CD14-positive monocyte (primary cell): ENCODE measurements around the gene PRRX2. TPM values are rescaled to one million over a fixed set of nuclear protein-coding genes. Genes with fewer than 3 reads are reported as not detected.

ENCODE experiments used
- DNase-seq, 3 donors: peaks; one replicate each; pipeline ENCODE4 v3.0.0-alpha.2; 2011 to 2022
- H2AFZ ChIP-seq: 2 replicates; pipeline ENCODE4 v1.6.0; 2012; ENCODE audit warnings: mild to moderate bottlenecking, low read depth, low read length, inconsistent platforms; ENCODE audit not compliant: insufficient read depth, poor library complexity, severe bottlenecking
- H3K27ac ChIP-seq, 2 donors: 1 replicate in 1 of 2; 2 replicates in 1 of 2; pipeline ENCODE4 v1.5.1; 2012 to 2013; ENCODE audit warnings: low read length in 2 of 2, control low read depth in 1 of 2, inconsistent platforms in 1 of 2, low read depth in 1 of 2, mild to moderate bottlenecking in 1 of 2
- H3K27me3 ChIP-seq, 2 donors: one replicate each; pipeline versions ENCODE4 v1.6.0 to v1.6.1; 2011 to 2013; ENCODE audit warnings: low read length in 2 of 2; ENCODE audit not compliant: control insufficient read depth in 2 of 2, insufficient read depth in 2 of 2
- H3K36me3 ChIP-seq, 2 donors: replicated peaks in 1 of 2; 1 replicate in 1 of 2; 2 replicates in 1 of 2; pipeline versions ENCODE4 v1.5.1 to v1.6.1; 2012 to 2013; ENCODE audit warnings: low read length in 2 of 2, control low read depth in 1 of 2, inconsistent platforms in 1 of 2, mild to moderate bottlenecking in 1 of 2; ENCODE audit not compliant: insufficient read depth in 2 of 2, control insufficient read depth in 1 of 2
- H3K4me1 ChIP-seq, 2 donors: 1 replicate in 1 of 2; 2 replicates in 1 of 2; pipeline versions ENCODE4 v1.5.1 to v1.6.1; 2012 to 2013; ENCODE audit warnings: low read length in 2 of 2, control low read depth in 1 of 2, inconsistent platforms in 1 of 2, mild to moderate bottlenecking in 1 of 2, moderate library complexity in 1 of 2; ENCODE audit not compliant: insufficient read depth in 2 of 2, control insufficient read depth in 1 of 2
- H3K4me2 ChIP-seq: replicated peaks from 2 replicates; pipeline ENCODE3; 2012; ENCODE audit warnings: low read length, moderate library complexity, mild to moderate bottlenecking; ENCODE audit not compliant: poor library complexity, severe bottlenecking; ENCODE audit errors: extremely low read depth
- H3K4me3 ChIP-seq, 3 experiments: fragments of 200-600 bp in 1 of 3; sonication (generic) in 1 of 3; replicated peaks in 1 of 3; 1 replicate in 2 of 3; 2 replicates in 1 of 3; pipeline ENCODE4 v1.5.1; 2011 to 2013; ENCODE audit warnings: low read length in 3 of 3, mild to moderate bottlenecking in 3 of 3, control low read depth in 2 of 3, low read depth in 2 of 3, inconsistent platforms in 1 of 3, moderate library complexity in 1 of 3
- H3K79me2 ChIP-seq: 2 replicates; pipeline ENCODE4 v1.6.0; 2012; ENCODE audit warnings: mild to moderate bottlenecking, control low read depth, inconsistent platforms, low read length, moderate library complexity; ENCODE audit not compliant: insufficient read depth
- H3K9ac ChIP-seq: 2 replicates; pipeline ENCODE4 v1.6.0; 2017; ENCODE audit warnings: low read length, mild to moderate bottlenecking; ENCODE audit not compliant: insufficient read depth, poor library complexity, severe bottlenecking
- H3K9me3 ChIP-seq, 2 donors: replicated peaks in 1 of 2; 1 replicate in 1 of 2; 2 replicates in 1 of 2; pipeline versions ENCODE4 v1.5.1 to v1.6.1; 2012 to 2013; ENCODE audit warnings: low read length in 2 of 2, control low read depth in 1 of 2; ENCODE audit not compliant: control insufficient read depth in 1 of 2, insufficient read depth in 1 of 2
- H4K20me1 ChIP-seq: 2 replicates; pipeline ENCODE4 v1.6.0; 2012; ENCODE audit warnings: mild to moderate bottlenecking, low read length, control low read depth, moderate library complexity; ENCODE audit not compliant: insufficient read depth
- H3K27ac Mint-ChIP-seq, 7 donors: one replicate each; pipeline ENCODE4 v1.8.0; 2020; ENCODE audit warnings: mild to moderate bottlenecking in 7 of 7, mixed read lengths in 7 of 7, moderate library complexity in 6 of 7, inconsistent platforms in 2 of 7
- H3K27me3 Mint-ChIP-seq, 3 donors: one replicate each; pipeline ENCODE4 v1.8.0; 2021 to 2022; ENCODE audit warnings: low read depth in 3 of 3, mild to moderate bottlenecking in 3 of 3, mixed read lengths in 3 of 3, moderate library complexity in 3 of 3, inconsistent platforms in 1 of 3
- H3K36me3 Mint-ChIP-seq, 2 donors: one replicate each; pipeline ENCODE4 v1.8.0; 2020; ENCODE audit warnings: mixed read lengths in 2 of 2, inconsistent platforms in 1 of 2, mild to moderate bottlenecking in 1 of 2
- H3K4me1 Mint-ChIP-seq: one replicate; pipeline ENCODE4 v1.8.0; 2020; ENCODE audit warnings: mild to moderate bottlenecking, mixed read lengths
- H3K4me3 Mint-ChIP-seq, 2 donors: one replicate each; pipeline ENCODE4 v1.8.0; 2020; ENCODE audit warnings: mild to moderate bottlenecking in 2 of 2, mixed read lengths in 2 of 2, moderate library complexity in 1 of 2
- H3K9me3 Mint-ChIP-seq, 7 donors: one replicate each; pipeline ENCODE4 v1.8.0; 2020 to 2022; ENCODE audit warnings: mixed read lengths in 7 of 7, mild to moderate bottlenecking in 6 of 7, moderate library complexity in 6 of 7, inconsistent platforms in 2 of 7
- WGBS: methylation state at CpG from one replicate; pipeline ENCODE4 v1.1.5; 2013; ENCODE audit warnings: missing lambda C conversion rate; ENCODE audit not compliant: insufficient coverage; 5-methylcytosine and 5-hydroxymethylcytosine counted together
- intact Hi-C, 2 donors: fragments of 100-400 bp; cut with micrococcal nuclease; formaldehyde crosslinking; loops; one replicate each; pipeline versions ENCODE4 v1.15.0 to v1.15.1; 2023
- polyA plus RNA-seq, 3 donors: library from polyadenylated mRNA; depleted of rRNA in 1 of 3; unstranded in 2 of 3; stranded (reverse) in 1 of 3; fragments of 300-500 nt in 2 of 3; fragments of >200 nt in 1 of 3; fragmentation: Illumina TruSeq in 2 of 3; gene quantifications; 1 replicate in 2 of 3; 2 replicates in 1 of 3; pipeline ENCODE4 v1.2.3, GENCODE V29; 2012 to 2021
- TF ChIP-seq, protein P1 (sequence below): fragments of 200-600 bp; IDR thresholded peaks from one replicate; pipeline ENCODE4 v1.8.0; 2022; ENCODE audit warnings: antibody characterized with exemption, mild to moderate bottlenecking

Gene PRRX2
- polyA plus RNA-seq, 3 donors: not detected

DNA sequence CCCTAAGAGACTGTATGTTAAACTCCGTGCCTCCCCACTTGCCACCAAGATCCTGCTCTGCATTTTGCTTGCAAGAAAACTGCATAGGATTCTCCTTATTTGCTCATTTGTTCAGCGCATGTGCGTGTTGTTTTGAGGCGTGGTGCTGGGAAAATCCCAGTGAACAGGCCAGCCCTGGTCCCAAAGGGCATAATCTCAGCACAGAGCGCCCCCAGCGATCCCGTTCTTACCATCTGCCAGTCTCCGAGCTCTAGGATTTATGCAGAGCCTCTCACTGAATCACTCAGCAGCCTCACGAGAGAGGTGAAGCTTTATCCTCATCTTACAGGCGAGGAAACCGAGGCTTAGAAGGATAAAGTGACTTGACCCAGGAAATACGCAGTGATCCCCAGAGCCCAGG is 11.5 kb downstream of the PRRX2 start:
- no peaks in the 10 kb centered on the region for H3K36me3 ChIP-seq
- intact Hi-C loops: no loop called here
- WGBS: 95% methylated on average over 9 of the region's 12 CpGs
- H3K4me1 ChIP-seq: no peaks in the 10 kb centered on the region
- H3K9me3 ChIP-seq: no peaks in the 10 kb centered on the region
- H3K4me2 ChIP-seq: no peak overlapping the region
- no peaks in the 10 kb centered on the region for H3K27me3 ChIP-seq
- H3K27ac ChIP-seq: no peak overlapping the region
- no peak for DNase-seq
- Mint-ChIP-seq H3K27ac (no peak overlapping the region), H3K4me1 (no peaks in the 10 kb centered on the region), H3K4me3 (no peak overlapping the region), H3K9me3 (peaks cover 0 to 3% (median 0%) of the 10 kb centered on the region in 7 donors), H3K27me3 (peaks cover 10 to 20% (median 18%) of the 10 kb centered on the region in 3 donors), H3K36me3 (no peaks in the 10 kb centered on the region)
- no peak overlapping the region for H2AFZ ChIP-seq
- no peaks in the 10 kb centered on the region for H3K79me2 ChIP-seq
- TF ChIP-seq, protein P1, sequence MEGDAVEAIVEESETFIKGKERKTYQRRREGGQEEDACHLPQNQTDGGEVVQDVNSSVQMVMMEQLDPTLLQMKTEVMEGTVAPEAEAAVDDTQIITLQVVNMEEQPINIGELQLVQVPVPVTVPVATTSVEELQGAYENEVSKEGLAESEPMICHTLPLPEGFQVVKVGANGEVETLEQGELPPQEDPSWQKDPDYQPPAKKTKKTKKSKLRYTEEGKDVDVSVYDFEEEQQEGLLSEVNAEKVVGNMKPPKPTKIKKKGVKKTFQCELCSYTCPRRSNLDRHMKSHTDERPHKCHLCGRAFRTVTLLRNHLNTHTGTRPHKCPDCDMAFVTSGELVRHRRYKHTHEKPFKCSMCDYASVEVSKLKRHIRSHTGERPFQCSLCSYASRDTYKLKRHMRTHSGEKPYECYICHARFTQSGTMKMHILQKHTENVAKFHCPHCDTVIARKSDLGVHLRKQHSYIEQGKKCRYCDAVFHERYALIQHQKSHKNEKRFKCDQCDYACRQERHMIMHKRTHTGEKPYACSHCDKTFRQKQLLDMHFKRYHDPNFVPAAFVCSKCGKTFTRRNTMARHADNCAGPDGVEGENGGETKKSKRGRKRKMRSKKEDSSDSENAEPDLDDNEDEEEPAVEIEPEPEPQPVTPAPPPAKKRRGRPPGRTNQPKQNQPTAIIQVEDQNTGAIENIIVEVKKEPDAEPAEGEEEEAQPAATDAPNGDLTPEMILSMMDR: no peak
- H3K9ac ChIP-seq: no peak overlapping the region
- H4K20me1 ChIP-seq: no peaks in the 10 kb centered on the region
- no peak overlapping the region for H3K4me3 ChIP-seq

DNA sequence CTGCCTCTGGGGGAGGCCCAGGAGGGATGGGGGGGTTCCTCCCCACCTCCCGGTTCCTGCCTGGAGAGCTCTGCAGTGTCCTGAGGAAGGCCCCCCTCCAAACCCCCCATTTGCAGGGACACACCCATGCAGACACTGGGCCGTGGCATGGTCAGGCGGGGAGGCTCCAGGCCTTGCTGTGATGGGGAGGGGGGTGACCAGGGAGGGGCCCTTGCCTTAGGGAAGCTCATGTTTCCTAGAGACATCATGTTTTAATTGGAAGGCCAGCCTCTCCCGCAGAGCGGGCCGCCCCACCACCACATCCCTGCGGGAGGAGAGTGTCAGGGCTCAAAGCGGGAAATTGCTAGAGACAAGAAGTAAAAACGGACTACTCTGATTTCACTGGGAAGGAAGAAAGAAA is 12.0 kb downstream of the PRRX2 start:
- WGBS: 83% methylated on average over 2 of the region's 9 CpGs
- intact Hi-C loops: no loop called here
- TF ChIP-seq, protein P1: no peak

More for the DNA sequence above, 12.0 kb downstream of the PRRX2 start:
- H3K79me2 ChIP-seq: no peaks in the 10 kb centered on the region
- no peak overlapping the region for H3K4me2 ChIP-seq
- H4K20me1 ChIP-seq: no peaks in the 10 kb centered on the region
- no peaks in the 10 kb centered on the region for H3K9me3 ChIP-seq
- no peak overlapping the region for H2AFZ ChIP-seq
- H3K4me3 Mint-ChIP-seq: no peak overlapping the region
- no peak for DNase-seq
- H3K36me3 Mint-ChIP-seq: no peaks in the 10 kb centered on the region
- no peaks in the 10 kb centered on the region for H3K4me1 Mint-ChIP-seq
- H3K9ac ChIP-seq: no peak overlapping the region
- peaks cover 8 to 18% (median 18%) of the 10 kb centered on the region in 3 donors for H3K27me3 Mint-ChIP-seq
- peaks cover 0 to 3% (median 0%) of the 10 kb centered on the region in 7 donors for H3K9me3 Mint-ChIP-seq
- no peak overlapping the region for H3K27ac ChIP-seq
- no peaks in the 10 kb centered on the region for H3K27me3 ChIP-seq
- H3K4me3 ChIP-seq: no peak overlapping the region
- H3K4me1 ChIP-seq: no peaks in the 10 kb centered on the region
- no peak overlapping the region for H3K27ac Mint-ChIP-seq
- no peaks in the 10 kb centered on the region for H3K36me3 ChIP-seq
